Pancreas (tissue), 10 donors: ENCODE data around the gene DDX5. TPM values are rescaled to one million over a fixed set of nuclear protein-coding genes. Genes with fewer than 3 reads are reported as not detected.
"Not testable (repeated sequence)": the region's sequence is repeated elsewhere in the genome, so short reads cannot be mapped to it uniquely, and the experiment has no call there.

Experiments used
- ATAC-seq, 4 donors: fragments of 200-7000 bp; cut with Tn5 transposase; one replicate each; pipeline versions ENCODE4 v1.8.0 to v1.9.1; 2020; ENCODE audit warnings: mild to moderate bottlenecking in 4 of 4, moderate library complexity in 4 of 4
- DNase-seq, 6 donors: peaks; one replicate each; pipeline ENCODE4 v3.0.0-alpha.2; 2020
- FAIRE-seq: peaks from 2 replicates; lab custom pipeline; 2012; peaks lifted over from hg19 to GRCh38; lab: Jason Lieb, UNC
- H3K27ac ChIP-seq, 4 donors: fragments of 200-600 bp; sonication (generic); 1 replicate in 3 of 4; 2 replicates in 1 of 4; pipeline versions ENCODE4 v1.5.0 to v1.8.0; 2020
- H3K27me3 ChIP-seq, 4 donors: fragments of 200-600 bp; one replicate each; pipeline ENCODE4 v1.8.0; 2021
- H3K36me3 ChIP-seq, 3 donors: fragments of 200-600 bp; sonication (generic) in 1 of 3; one replicate each; pipeline versions ENCODE4 v1.5.0 to v1.8.0; 2020 to 2021
- H3K4me1 ChIP-seq, 3 donors: fragments of 200-600 bp; one replicate each; pipeline ENCODE4 v1.8.0; 2021
- H3K4me3 ChIP-seq, 4 donors: fragments of 200-600 bp; sonication (generic) in 2 of 4; one replicate each; pipeline versions ENCODE4 v1.5.0 to v1.8.0; 2020 to 2021
- H3K9me3 ChIP-seq, 4 donors: fragments of 200-600 bp; one replicate each; pipeline ENCODE4 v1.8.0; 2021
- CTCF ChIP-seq, 4 donors: fragments of 200-600 bp; sonication (generic) in 3 of 4; IDR thresholded peaks; one replicate each; pipeline versions ENCODE4 v1.5.0 to v1.8.0; 2021; ENCODE audit warnings: antibody characterized with exemption in 4 of 4
- WGBS, 2 donors: extraction: QIAGEN DNeasy Blood & Tissue Kit; methylation state at CpG; one replicate each; pipeline ENCODE4 v1.1.7; 2013; 5-methylcytosine and 5-hydroxymethylcytosine counted together
- intact Hi-C, 3 donors: fragments of 100-400 bp; cut with DNase I; formaldehyde crosslinking; loops; one replicate each; pipeline versions ENCODE4 v1.11.1 to v1.14.2; 2022
- polyA plus RNA-seq, 2 donors: library from polyadenylated mRNA; stranded (reverse); fragments of 200-250 nt; gene quantifications; one replicate each; pipeline ENCODE4 v1.2.3, GENCODE V29; 2013
- total RNA-seq, 6 donors: library from RNA; stranded (reverse); fragmentation: NEBNext Ultra II Directional in 4 of 6; extraction: Animal tissue kit (Norgen Biotek cat#: 25700) in 4 of 6; gene quantifications; one replicate each; pipeline versions ENCODE4 v1.2.1 to v1.2.4, GENCODE V29; 2021 to 2023
- donor health status: healthy with polysubstance abuse.
- donor health status: DM: no; HTN: no; CAD: no; lungs with moderate emphysema.
- donor health status: DM: no; HTN: no; CAD: no.
- donor health status: control.
- donor health status: control.
- donor health status: Bipolar disorder and iron deficiency.
- donor health status: DM: yes; HTN: yes; CAD: no.
- donor health status: DM: no; HTN: no; CAD: no.
- donor health status: DM: no; HTN: no; CAD: no.
- donor health status: DM: yes; HTN: yes; CAD: no.

Gene DDX5
- total and polyA plus RNA-seq, 8 donors: 145 to 398 (median 229) TPM

DNA sequence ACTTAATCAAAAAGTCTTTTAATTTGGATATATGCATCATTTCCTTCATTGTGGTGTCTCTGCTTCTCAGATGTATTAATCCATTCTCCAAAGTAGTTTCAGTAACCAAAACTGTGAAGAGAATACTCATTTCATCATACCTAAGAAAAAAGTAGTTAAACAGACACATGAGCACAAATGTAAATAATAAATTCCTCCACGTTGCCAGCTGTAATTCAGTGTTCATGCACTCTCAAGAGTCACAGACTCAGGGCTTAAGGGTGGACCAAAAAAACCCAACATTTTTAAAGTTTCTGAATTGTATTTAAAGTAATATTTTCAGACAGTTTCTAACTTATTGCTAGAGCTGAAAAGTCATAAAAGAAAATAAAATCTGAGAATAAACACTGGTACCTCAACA is 28.2 kb downstream of the DDX5 start:
- Histone ChIP-seq H3K27ac (no peak overlapping the region), H3K9me3 (no peaks in the 10 kb centered on the region), H3K36me3 (peaks cover 0 to 33% (median 0%) of the 10 kb centered on the region in 3 donors), H3K4me3 (no peak overlapping the region), H3K4me1 (no peaks in the 10 kb centered on the region), H3K27me3 (no peaks in the 10 kb centered on the region)
- ATAC-seq (no peak), FAIRE-seq (no peak), DNase-seq (no peak)
- intact Hi-C loops: no loop called here
- 15 to 27% methylated on average over 1 of the region's 1 CpG for WGBS, 2 donors
- TF ChIP-seq CTCF (IDR thresholded peaks at IDR 0.05): no peak

DNA sequence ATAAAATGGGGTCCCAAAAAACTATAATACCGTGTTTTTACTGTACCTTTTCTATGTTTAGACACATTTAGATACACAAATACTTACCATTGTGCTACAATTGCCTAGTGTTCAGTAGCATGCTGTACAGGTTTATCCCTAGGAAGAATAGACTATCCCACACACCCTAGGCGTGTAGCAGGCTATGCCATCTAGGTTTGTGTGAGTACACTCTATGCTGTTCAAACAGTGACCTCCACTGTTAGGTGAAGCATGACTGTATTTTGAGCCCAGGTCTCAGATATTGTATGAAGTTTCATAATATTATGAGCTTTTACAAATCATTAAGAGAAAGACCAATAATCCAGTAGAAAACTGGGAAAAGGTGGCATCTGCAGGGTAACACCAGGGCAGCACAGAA is 33.5 kb downstream of the DDX5 start:
- no peak overlapping the region for H3K4me3 ChIP-seq
- intact Hi-C loops: no loop called here
- no peaks in the 10 kb centered on the region for H3K27me3 ChIP-seq
- 88 to 92% methylated on average over 2 of the region's 2 CpGs for WGBS, 2 donors
- no peak overlapping the region for H3K27ac ChIP-seq
- DNase-seq: no peak
- no peak for TF ChIP-seq CTCF (IDR thresholded peaks at IDR 0.05)
- no peak for FAIRE-seq
- H3K4me1 ChIP-seq: no peaks in the 10 kb centered on the region
- H3K9me3 ChIP-seq: no peaks in the 10 kb centered on the region
- H3K36me3 ChIP-seq: peaks cover 0 to 5% (median 0%) of the 10 kb centered on the region in 3 donors
- ATAC-seq: no peak

GRCh38 chr17:64471440-64471839 is 34.6 kb downstream of the DDX5 start:
- intact Hi-C loops: no loop called here
- Histone ChIP-seq H3K9me3 (no peaks in the 10 kb centered on the region), H3K36me3 (no peaks in the 10 kb centered on the region), H3K27me3 (no peaks in the 10 kb centered on the region), H3K4me3 (no peak overlapping the region), H3K4me1 (no peaks in the 10 kb centered on the region), H3K27ac (no peak overlapping the region)
- ATAC-seq (no peak), FAIRE-seq (no peak), DNase-seq (no peak)
- no peak for TF ChIP-seq CTCF (IDR thresholded peaks at IDR 0.05)
- WGBS, 2 donors: 78 to 92% methylated on average over 3 of the region's 3 CpGs

GRCh38 chr17:64470625-64471024 is 35.5 kb downstream of the DDX5 start:
- DNase-seq (no peak), FAIRE-seq (no peak), ATAC-seq (no peak)
- H3K9me3 ChIP-seq: no peaks in the 10 kb centered on the region
- no peak for TF ChIP-seq CTCF (IDR thresholded peaks at IDR 0.05)
- WGBS, 2 donors: 72 to 74% methylated on average over 4 of the region's 4 CpGs
- no peaks in the 10 kb centered on the region for H3K4me1 ChIP-seq
- H3K27me3 ChIP-seq: no peaks in the 10 kb centered on the region
- no peaks in the 10 kb centered on the region for H3K36me3 ChIP-seq
- no peak overlapping the region for H3K4me3 ChIP-seq
- intact Hi-C loops: no loop called here
- H3K27ac ChIP-seq: no peak overlapping the region

GRCh38 chr17:64466834-64467233 is 39.3 kb downstream of the DDX5 start:
- 44 to 50% methylated on average over 1 of the region's 1 CpG for WGBS, 2 donors
- H3K36me3 ChIP-seq, ATAC-seq, H3K4me1 ChIP-seq, DNase-seq, H3K9me3 ChIP-seq, H3K4me3 ChIP-seq, H3K27ac ChIP-seq, FAIRE-seq, intact Hi-C loops, H3K27me3 ChIP-seq: not testable (repeated sequence)
